ENCODE data around the gene ARHGAP31.

The ARHGAP31 gene

GRCh38 chr3:119308355-119308754 lies 14.2 kb downstream of the ARHGAP31 start:
- TF ChIP-seq L3MBTL2 (conservative IDR thresholded peaks at IDR 0.05), result no peak
- no peak for TF ChIP-seq SP1 (IDR thresholded peaks at IDR 0.05)
- TF ChIP-seq FOXK2 (IDR thresholded peaks at IDR 0.05), result no peak
- TF ChIP-seq ELF4 (IDR thresholded peaks at IDR 0.05), result no peak
- TF ChIP-seq FOXA1 (IDR thresholded peaks at IDR 0.05), result no peak
- TF ChIP-seq BHLHE40 (IDR thresholded peaks at IDR 0.05; ENCODE audit: borderline replicate concordance), result no peak
- no peak for TF ChIP-seq ZNF384 (IDR thresholded peaks at IDR 0.05)
- no peak for TF ChIP-seq SUZ12 (IDR thresholded peaks at IDR 0.05)
- ChIA-PET CTCF (no interaction called here), POLR2A (interaction anchor here (0.8 to 1.1 kb wide), 2 partner anchors 13 to 14 kb away, joined by 3 to 4 read pairs; no protein-coding TSS in a partner anchor)
- DNase-seq (ENCODE audit: extremely low spot score), result no peak

- CTCF ChIA-PET, result no interaction called here
- no peak for DNase-seq (ENCODE audit: extremely low spot score)
- TF ChIP-seq ZNF384 (IDR thresholded peaks at IDR 0.05) (no peak), CTBP1 (IDR thresholded peaks at IDR 0.05; ENCODE audit: borderline replicate concordance) (no peak), BHLHE40 (IDR thresholded peaks at IDR 0.05; ENCODE audit: borderline replicate concordance) (no peak), ELF4 (IDR thresholded peaks at IDR 0.05) (no peak), FOXM1 (IDR thresholded peaks at IDR 0.05; ENCODE audit: borderline replicate concordance) (no peak), TARDBP (IDR thresholded peaks at IDR 0.05) (no peak), HDGF (IDR thresholded peaks at IDR 0.05; ENCODE audit: borderline replicate concordance) (no peak), NFRKB (IDR thresholded peaks at IDR 0.05) (no peak)
- POLR2A ChIA-PET, result no interaction called here
Measured at GRCh38 chr3:119309591-119309990, 15.4 kb downstream of the ARHGAP31 start.

- TF ChIP-seq HDGF (IDR thresholded peaks at IDR 0.05; ENCODE audit: borderline replicate concordance), result no peak
- no peak for TF ChIP-seq NFRKB (IDR thresholded peaks at IDR 0.05)
- TF ChIP-seq LEF1 (IDR thresholded peaks at IDR 0.05; ENCODE audit: borderline replicate concordance), result no peak
- no peak for TF ChIP-seq ELF4 (IDR thresholded peaks at IDR 0.05)
- no peak for TF ChIP-seq SP1 (IDR thresholded peaks at IDR 0.05)
- TF ChIP-seq FOXM1 (IDR thresholded peaks at IDR 0.05; ENCODE audit: borderline replicate concordance), result no peak
- no peak for TF ChIP-seq BHLHE40 (IDR thresholded peaks at IDR 0.05; ENCODE audit: borderline replicate concordance)
- no peak for TF ChIP-seq PKNOX1 (IDR thresholded peaks at IDR 0.05)
- no peak for TF ChIP-seq TARDBP (IDR thresholded peaks at IDR 0.05)
- TF ChIP-seq SUZ12 (IDR thresholded peaks at IDR 0.05), result no peak
- no peak for TF ChIP-seq FOXK2 (IDR thresholded peaks at IDR 0.05)
- TF ChIP-seq ARNT (IDR thresholded peaks at IDR 0.05), result no peak
- TF ChIP-seq FOXA1 (IDR thresholded peaks at IDR 0.05), result no peak
- TF ChIP-seq ZNF384 (IDR thresholded peaks at IDR 0.05), result no peak
- no peak for TF ChIP-seq CTBP1 (IDR thresholded peaks at IDR 0.05; ENCODE audit: borderline replicate concordance)
- no peak for TF ChIP-seq L3MBTL2 (conservative IDR thresholded peaks at IDR 0.05)
- CTCF ChIA-PET, result interaction anchor here (0.7 kb wide), 1 partner anchor 37 kb away, joined by 3 read pairs; no protein-coding TSS in a partner anchor
- POLR2A ChIA-PET, result interaction anchor here (0.8 kb wide), 1 partner anchor 12 kb away, joined by 3 read pairs; no protein-coding TSS in a partner anchor
- no peak for DNase-seq (ENCODE audit: extremely low spot score)
Measured at GRCh38 chr3:119310071-119310470, 15.9 kb downstream of the ARHGAP31 start.

- ChIA-PET CTCF (no interaction called here), POLR2A (interaction anchor here (0.8 kb wide), 1 partner anchor 11 kb away, joined by 3 read pairs; no protein-coding TSS in a partner anchor)
- DNase-seq (ENCODE audit: extremely low spot score), result no peak
- TF ChIP-seq SUZ12 (IDR thresholded peaks at IDR 0.05) (no peak), ELF4 (IDR thresholded peaks at IDR 0.05) (no peak), PKNOX1 (IDR thresholded peaks at IDR 0.05) (no peak), FOXM1 (IDR thresholded peaks at IDR 0.05; ENCODE audit: borderline replicate concordance) (no peak), HDGF (IDR thresholded peaks at IDR 0.05; ENCODE audit: borderline replicate concordance) (no peak), BHLHE40 (IDR thresholded peaks at IDR 0.05; ENCODE audit: borderline replicate concordance) (no peak), CTBP1 (IDR thresholded peaks at IDR 0.05; ENCODE audit: borderline replicate concordance) (no peak), NFRKB (IDR thresholded peaks at IDR 0.05) (no peak), ARNT (IDR thresholded peaks at IDR 0.05) (no peak), ZNF384 (IDR thresholded peaks at IDR 0.05) (no peak), TARDBP (IDR thresholded peaks at IDR 0.05) (no peak), LEF1 (IDR thresholded peaks at IDR 0.05; ENCODE audit: borderline replicate concordance) (no peak), SP1 (IDR thresholded peaks at IDR 0.05) (no peak), L3MBTL2 (conservative IDR thresholded peaks at IDR 0.05) (no peak), FOXK2 (IDR thresholded peaks at IDR 0.05) (no peak), FOXA1 (IDR thresholded peaks at IDR 0.05) (no peak)
Measured at GRCh38 chr3:119311081-119311925, 17.1 kb downstream of the ARHGAP31 start.

- TF ChIP-seq HDGF (IDR thresholded peaks at IDR 0.05; ENCODE audit: borderline replicate concordance), result no peak
- TF ChIP-seq FOXK2 (IDR thresholded peaks at IDR 0.05), result no peak
- no peak for TF ChIP-seq ARNT (IDR thresholded peaks at IDR 0.05)
- no peak for TF ChIP-seq FOXM1 (IDR thresholded peaks at IDR 0.05; ENCODE audit: borderline replicate concordance)
- TF ChIP-seq BHLHE40 (IDR thresholded peaks at IDR 0.05; ENCODE audit: borderline replicate concordance), result no peak
- no peak for TF ChIP-seq TARDBP (IDR thresholded peaks at IDR 0.05)
- no peak for TF ChIP-seq FOXA1 (IDR thresholded peaks at IDR 0.05)
- TF ChIP-seq ELF4 (IDR thresholded peaks at IDR 0.05), result no peak
- TF ChIP-seq CTBP1 (IDR thresholded peaks at IDR 0.05; ENCODE audit: borderline replicate concordance), result no peak
- no peak for TF ChIP-seq SP1 (IDR thresholded peaks at IDR 0.05)
- TF ChIP-seq LEF1 (IDR thresholded peaks at IDR 0.05; ENCODE audit: borderline replicate concordance), result no peak
- TF ChIP-seq PKNOX1 (IDR thresholded peaks at IDR 0.05), result no peak
- no peak for TF ChIP-seq SUZ12 (IDR thresholded peaks at IDR 0.05)
- ChIA-PET POLR2A (no interaction called here), CTCF (no interaction called here)
- no peak for DNase-seq (ENCODE audit: extremely low spot score)
Measured at GRCh38 chr3:119313461-119313860, 19.3 kb downstream of the ARHGAP31 start.

Data from HEK293T (cell line).